GM18508 (cell line): ENCODE results near the gene RASGEF1B.
A peak's percentile ranks its signal among the peaks of the same experiment; 100 is the strongest.
"Not testable (repeated sequence)": the region's sequence is repeated elsewhere in the genome, so short reads cannot be mapped to it uniquely, and the experiment has no call there.

ENCODE experiments used
- ATAC-seq: cut with Tn5 transposase; IDR thresholded peaks from one replicate; pipeline ENCODE4 v1.9.1; 2021; ENCODE audit warnings: moderate number of reproducible peaks; ENCODE audit not compliant: insufficient read depth, unreplicated experiment

The RASGEF1B gene

GRCh38 chr4:81499840-81500239 is 28.1 kb upstream of the RASGEF1B start:
- no peak for ATAC-seq

- no peak for ATAC-seq
These were observed 26.9 kb upstream of the RASGEF1B start for GRCh38 chr4:81498551-81499099.

- ATAC-seq, result no peak
These were observed 26.3 kb upstream of the RASGEF1B start for GRCh38 chr4:81498046-81498445.

GRCh38 chr4:81495345-81495744 is 23.6 kb upstream of the RASGEF1B start:
- no peak for ATAC-seq

GRCh38 chr4:81494031-81494431 is 22.3 kb upstream of the RASGEF1B start:
- ATAC-seq, result peak; percentile 76

GRCh38 chr4:81492606-81493230 is 21.0 kb upstream of the RASGEF1B start:
- ATAC-seq, result no peak

- no peak for ATAC-seq
These were observed 20.2 kb upstream of the RASGEF1B start for GRCh38 chr4:81491943-81492342.

- ATAC-seq, result no peak
These were observed 18.9 kb upstream of the RASGEF1B start for GRCh38 chr4:81490403-81491160.

- no peak for ATAC-seq
These were observed 14.8 kb upstream of the RASGEF1B start for GRCh38 chr4:81486502-81486901.

GRCh38 chr4:81485310-81485980 is 13.7 kb upstream of the RASGEF1B start:
- ATAC-seq, result no peak

GRCh38 chr4:81482326-81482725 is 10.6 kb upstream of the RASGEF1B start:
- ATAC-seq, result no peak

GRCh38 chr4:81481151-81481550 is 9.4 kb upstream of the RASGEF1B start:
- no peak for ATAC-seq

- not testable (repeated sequence) for ATAC-seq
These were observed 7.9 kb upstream of the RASGEF1B start for GRCh38 chr4:81479573-81479972.

- not testable (repeated sequence) for ATAC-seq
These were observed 1.9 kb upstream of the RASGEF1B start for GRCh38 chr4:81473331-81474265.

- peak; percentile 56 for ATAC-seq
These were observed 825 bp upstream of the RASGEF1B start for GRCh38 chr4:81472281-81473182.

GRCh38 chr4:81471298-81471587 is 464 bp downstream of the RASGEF1B start:
- no peak for ATAC-seq

GRCh38 chr4:81470456-81471297 is 1.0 kb downstream of the RASGEF1B start:
- no peak for ATAC-seq

- ATAC-seq, result no peak
These were observed 1.8 kb downstream of the RASGEF1B start for GRCh38 chr4:81469781-81470455.
